H1 (cell line): ENCODE measurements around the gene DISC1. TPM values are rescaled to one million over a fixed set of nuclear protein-coding genes. Genes with fewer than 3 reads are reported as not detected.

ENCODE experiments used
- RAD21 ChIP-seq, 2 experiments: IDR thresholded peaks in 1 of 2; conservative IDR thresholded peaks in 1 of 2; 2 replicates each; pipeline ENCODE4 v1.6.1; 2011; ENCODE audit warnings: low read depth in 2 of 2, low read length in 2 of 2, improper control_type of control experiment in 1 of 2, inconsistent platforms in 1 of 2, mild to moderate bottlenecking in 1 of 2, moderate library complexity in 1 of 2
- polyA plus RNA-seq, 7 experiments: library from polyadenylated mRNA; depleted of rRNA in 3 of 7; stranded (reverse) in 5 of 7; unstranded in 2 of 7; fragments of >200 nt in 5 of 7; fragments of 200-250 nt in 2 of 7; gene quantifications; 1 replicate in 5 of 7; 2 replicates in 1 of 7; 4 replicates in 1 of 7; pipeline versions ENCODE4 v1.2.1 to v1.2.3, GENCODE V29; 2011 to 2013; ENCODE audit warnings: missing spikeins in 2 of 7, mixed read lengths in 2 of 7
- total RNA-seq: library from RNA; stranded (reverse); fragmentation: NEBNext Ultra II Directional; extraction: Animal tissue kit (Norgen Biotek cat#: 25700); gene quantifications from 2 replicates; pipeline ENCODE4 v1.2.1, GENCODE V29; 2021

The DISC1 gene
- total and polyA plus RNA-seq, 2 of the 8 experiments (the other 6 are each of a cell fraction or from before 2014, with no cell fraction given): 1.1 to 3.5 TPM

DNA sequence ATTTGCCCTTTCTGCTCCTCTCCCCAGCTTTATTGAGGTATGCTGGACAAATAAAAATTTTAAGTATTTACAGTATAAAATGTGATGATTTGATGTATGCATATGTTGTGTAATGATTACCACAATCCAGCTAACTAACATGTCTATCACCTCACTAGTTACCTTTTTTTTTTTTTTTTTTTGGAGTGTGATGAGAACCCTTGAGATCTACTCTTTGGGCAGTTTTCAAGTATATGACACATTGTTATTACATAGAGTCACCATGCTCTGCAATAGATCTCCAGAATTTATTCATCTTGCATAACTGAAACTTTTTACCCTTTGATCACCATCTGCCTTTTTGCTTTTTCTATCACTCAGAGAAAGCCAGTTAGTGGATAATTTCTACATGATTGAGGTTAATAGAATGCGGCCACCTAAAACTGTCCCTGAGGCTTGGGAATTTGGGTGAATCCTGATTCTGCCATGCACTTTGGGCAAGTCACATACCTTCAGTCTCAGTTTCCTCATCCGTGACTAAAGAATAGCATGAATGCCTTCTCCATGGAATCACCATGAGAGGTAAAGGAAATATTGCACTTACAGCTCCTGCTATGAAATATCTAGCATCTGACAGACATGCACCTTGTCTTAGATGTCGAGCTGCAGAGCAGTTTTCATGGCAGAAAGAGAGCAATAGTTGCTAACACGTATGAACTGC, 295.2 kb downstream of the DISC1 start (continued):
- TF ChIP-seq RAD21 (IDR thresholded peaks at IDR 0.05 in 1 of 2, conservative IDR thresholded peaks at IDR 0.05 in 1 of 2; ENCODE audit: low read depth in 2 of 2, low read length in 2 of 2): no peak
